ENCODE measurements around the gene RHEBL1.

DNA sequence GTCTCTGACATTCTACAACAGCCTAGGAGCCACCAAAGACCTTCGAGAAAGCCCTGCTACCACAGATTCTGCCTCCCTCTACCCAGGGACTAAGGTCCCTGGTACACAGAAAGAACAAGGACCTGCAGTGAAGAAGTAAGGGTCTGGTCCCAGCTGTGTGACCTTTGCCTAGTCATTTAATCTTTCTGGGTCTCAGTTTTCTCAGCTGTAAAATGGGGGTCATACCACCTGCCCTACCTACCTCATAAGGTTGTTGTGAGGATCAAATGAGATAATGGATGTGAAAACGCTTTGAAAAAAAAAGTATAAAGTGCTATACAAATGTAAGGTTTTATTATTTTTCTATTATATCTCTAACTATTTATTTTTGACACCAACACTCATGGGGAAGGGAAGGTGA lies 46.0 kb downstream of the RHEBL1 start:
- TF ChIP-seq, protein P1, sequence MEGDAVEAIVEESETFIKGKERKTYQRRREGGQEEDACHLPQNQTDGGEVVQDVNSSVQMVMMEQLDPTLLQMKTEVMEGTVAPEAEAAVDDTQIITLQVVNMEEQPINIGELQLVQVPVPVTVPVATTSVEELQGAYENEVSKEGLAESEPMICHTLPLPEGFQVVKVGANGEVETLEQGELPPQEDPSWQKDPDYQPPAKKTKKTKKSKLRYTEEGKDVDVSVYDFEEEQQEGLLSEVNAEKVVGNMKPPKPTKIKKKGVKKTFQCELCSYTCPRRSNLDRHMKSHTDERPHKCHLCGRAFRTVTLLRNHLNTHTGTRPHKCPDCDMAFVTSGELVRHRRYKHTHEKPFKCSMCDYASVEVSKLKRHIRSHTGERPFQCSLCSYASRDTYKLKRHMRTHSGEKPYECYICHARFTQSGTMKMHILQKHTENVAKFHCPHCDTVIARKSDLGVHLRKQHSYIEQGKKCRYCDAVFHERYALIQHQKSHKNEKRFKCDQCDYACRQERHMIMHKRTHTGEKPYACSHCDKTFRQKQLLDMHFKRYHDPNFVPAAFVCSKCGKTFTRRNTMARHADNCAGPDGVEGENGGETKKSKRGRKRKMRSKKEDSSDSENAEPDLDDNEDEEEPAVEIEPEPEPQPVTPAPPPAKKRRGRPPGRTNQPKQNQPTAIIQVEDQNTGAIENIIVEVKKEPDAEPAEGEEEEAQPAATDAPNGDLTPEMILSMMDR (IDR thresholded peaks at IDR 0.05) = no peak
- no peak for TF ChIP-seq EZH2phosphoT487 (IDR thresholded peaks at IDR 0.05)
